Endothelial cell of umbilical vein (primary cell): ENCODE results near the gene TCERG1L. TPM values are rescaled to one million over a fixed set of nuclear protein-coding genes. Genes with fewer than 3 reads are reported as not detected.

Experiments
- BruUV-seq: library from RNA; stranded (reverse); fragments of 400-500 nt; replicated peaks from 2 replicates; lab custom pipeline; 2021; lab: Mats Ljungman, UMichigan
- CTCF ChIA-PET: fragments of 300-600, 350-600 bp; sonication (Branson Sonifier 250); formaldehyde crosslinking; loops from one replicate; lab custom pipeline; 2021; ENCODE audit warnings: antibody characterized with exemption, inconsistent platforms; lab: Charles Lee
- POLR2A ChIA-PET: fragments of 300-600, 350-600 bp; sonication (Branson Sonifier 250); formaldehyde crosslinking; loops from one replicate; lab custom pipeline; 2021; ENCODE audit warnings: antibody characterized with exemption, inconsistent platforms; lab: Charles Lee
- DNase-seq: peaks from one replicate; pipeline ENCODE4 v3.0.0-alpha.2; 2011; ENCODE audit warnings: low read depth, low spot score
- FAIRE-seq: peaks from 2 replicates; lab custom pipeline; 2011; peaks lifted over from hg19 to GRCh38; lab: Jason Lieb, UNC
- H2AFZ ChIP-seq: 2 replicates; pipeline ENCODE4 v1.6.0; 2012; ENCODE audit warnings: low read depth, low read length, control low read depth, inconsistent platforms
- H3K27ac ChIP-seq: 2 replicates; pipeline ENCODE4 v1.5.1; 2011; ENCODE audit warnings: low read depth, mild to moderate bottlenecking, control low read depth, low read length, moderate library complexity; ENCODE audit not compliant: insufficient read depth
- H3K27me3 ChIP-seq, 2 experiments: 2 replicates each; pipeline versions ENCODE4 v1.6.0 to v1.6.1; 2011; ENCODE audit warnings: low read length in 2 of 2, mixed read lengths in 1 of 2; ENCODE audit not compliant: control insufficient read depth in 2 of 2, insufficient read depth in 2 of 2
- H3K36me3 ChIP-seq, 2 experiments: 2 replicates in 1 of 2; 3 replicates in 1 of 2; pipeline ENCODE4 v1.5.1; 2011; ENCODE audit warnings: low read length in 2 of 2, mild to moderate bottlenecking in 1 of 2, moderate library complexity in 1 of 2; ENCODE audit not compliant: control insufficient read depth in 2 of 2, insufficient read depth in 2 of 2; ENCODE audit errors: extremely low read depth in 1 of 2
- H3K4me1 ChIP-seq: 3 replicates; pipeline ENCODE4 v1.5.1; 2011; ENCODE audit warnings: mild to moderate bottlenecking, low read length; ENCODE audit not compliant: control insufficient read depth, insufficient read depth; ENCODE audit errors: extremely low read depth
- H3K4me2 ChIP-seq: 2 replicates; pipeline ENCODE4 v1.6.1; 2011; ENCODE audit warnings: low read length, control low read depth, mixed read lengths; ENCODE audit not compliant: insufficient read depth
- H3K4me3 ChIP-seq, 3 experiments: fragments of 200-600 bp in 1 of 3; sonication (generic), shearing (Covaris generic) in 1 of 3; replicated peaks in 1 of 3; 2 replicates each; pipeline ENCODE4 v1.5.1; 2011 to 2016; ENCODE audit warnings: control low read depth in 3 of 3, low read length in 3 of 3, mild to moderate bottlenecking in 2 of 3, inconsistent platforms in 1 of 3, low read depth in 1 of 3, moderate library complexity in 1 of 3; ENCODE audit not compliant: insufficient read depth in 1 of 3
- H3K79me2 ChIP-seq: 2 replicates; pipeline ENCODE4 v1.6.0; 2012; ENCODE audit warnings: low read length, inconsistent platforms; ENCODE audit not compliant: control insufficient read depth, insufficient read depth
- H3K9ac ChIP-seq: replicated peaks from 2 replicates; pipeline ENCODE3; 2011; ENCODE audit warnings: low read length, control low read depth; ENCODE audit not compliant: insufficient read depth; ENCODE audit errors: extremely low read depth
- H3K9me1 ChIP-seq: replicated peaks from 3 replicates; pipeline ENCODE4 v1.6.0; 2011; ENCODE audit warnings: mild to moderate bottlenecking, low read length; ENCODE audit not compliant: control insufficient read depth, insufficient read depth; ENCODE audit errors: extremely low read depth
- H3K9me3 ChIP-seq: replicated peaks from 2 replicates; pipeline ENCODE4 v1.5.1; 2012; ENCODE audit warnings: low read length, inconsistent platforms; ENCODE audit not compliant: control insufficient read depth, insufficient read depth
- H4K20me1 ChIP-seq: replicated peaks from 2 replicates; pipeline ENCODE3; 2011; ENCODE audit warnings: mild to moderate bottlenecking, low read length; ENCODE audit not compliant: control insufficient read depth, insufficient read depth; ENCODE audit errors: extremely low read depth
- EZH2 ChIP-seq: IDR thresholded peaks from 2 replicates; pipeline ENCODE4 v1.6.1; 2012; ENCODE audit warnings: borderline replicate concordance, low read depth, mild to moderate bottlenecking, moderate library complexity, low read length, inconsistent platforms; ENCODE audit not compliant: severe bottlenecking
- FOS ChIP-seq: IDR thresholded peaks from 2 replicates; pipeline ENCODE4 v1.6.1; 2011; ENCODE audit warnings: mild to moderate bottlenecking, low read length, moderate library complexity, borderline replicate concordance; ENCODE audit not compliant: insufficient read depth
- GATA2 ChIP-seq: IDR thresholded peaks from 2 replicates; pipeline ENCODE4 v1.7.0; 2011; ENCODE audit warnings: low read depth, mild to moderate bottlenecking, moderate library complexity, mixed read lengths, low read length; ENCODE audit not compliant: insufficient read length, insufficient read depth
- JUN ChIP-seq: IDR thresholded peaks from 2 replicates; pipeline ENCODE4 v1.6.1; 2011; ENCODE audit warnings: borderline replicate concordance, low read depth; ENCODE audit not compliant: insufficient read length, insufficient read depth
- MYC ChIP-seq: IDR thresholded peaks from one replicate; pipeline ENCODE4 v1.6.1; 2011; ENCODE audit warnings: mild to moderate bottlenecking, low read depth, low read length
- POLR2A ChIP-seq: IDR thresholded peaks from 2 replicates; pipeline ENCODE4 v1.6.1; 2012; ENCODE audit warnings: low read depth, mild to moderate bottlenecking, control low read depth, low read length
- POLR2AphosphoS5 ChIP-seq: IDR thresholded peaks from 2 replicates; pipeline ENCODE4 v1.6.1; 2012; ENCODE audit warnings: low read depth, mild to moderate bottlenecking, control low read depth, low read length, moderate library complexity; ENCODE audit not compliant: insufficient read depth
- dilution Hi-C: fragments of 300-500 bp; cut with MboI; formaldehyde crosslinking; loops from one replicate; pipeline ENCODE4 v1.15.0; 2019; ENCODE audit warnings: low sequenced_read_pairs; ENCODE audit not compliant: extremely low pct_ligation_motif_present
- intact Hi-C: fragments of 100-400 bp; cut with micrococcal nuclease; formaldehyde crosslinking; loops from one replicate; pipeline ENCODE4 v1.10.0; 2022
- polyA plus RNA-seq, 4 experiments: library from polyadenylated mRNA; depleted of rRNA in 3 of 4; stranded (reverse) in 3 of 4; unstranded in 1 of 4; fragments of >200 nt; gene quantifications; 2 replicates each; pipeline versions ENCODE4 v1.2.1 to v1.2.3, GENCODE V29; 2011 to 2012; ENCODE audit warnings: missing spikeins in 1 of 4
- total RNA-seq: library from RNA; stranded (reverse); gene quantifications from 2 replicates; pipeline ENCODE4 v1.2.3, GENCODE V29; 2021
- TF ChIP-seq, protein P1 (sequence below), 2 donors: IDR thresholded peaks; 1 replicate in 1 of 2; 2 replicates in 1 of 2; pipeline ENCODE4 v1.5.1; 2011; ENCODE audit warnings: low read length in 2 of 2, mild to moderate bottlenecking in 2 of 2, moderate library complexity in 2 of 2, control low read depth in 1 of 2, inconsistent platforms in 1 of 2, low read depth in 1 of 2; ENCODE audit not compliant: insufficient read depth in 1 of 2; ENCODE audit errors: extremely low read depth in 1 of 2
- TF ChIP-seq, protein P2 (sequence below): IDR thresholded peaks from 2 replicates; pipeline ENCODE4 v1.6.1; 2011; ENCODE audit not compliant: insufficient read depth, insufficient read length

TCERG1L gene
- total and polyA plus RNA-seq, 2 donors (not counting 3 experiments of a cell fraction or from before 2014, with no cell fraction given) = not detected

DNA sequence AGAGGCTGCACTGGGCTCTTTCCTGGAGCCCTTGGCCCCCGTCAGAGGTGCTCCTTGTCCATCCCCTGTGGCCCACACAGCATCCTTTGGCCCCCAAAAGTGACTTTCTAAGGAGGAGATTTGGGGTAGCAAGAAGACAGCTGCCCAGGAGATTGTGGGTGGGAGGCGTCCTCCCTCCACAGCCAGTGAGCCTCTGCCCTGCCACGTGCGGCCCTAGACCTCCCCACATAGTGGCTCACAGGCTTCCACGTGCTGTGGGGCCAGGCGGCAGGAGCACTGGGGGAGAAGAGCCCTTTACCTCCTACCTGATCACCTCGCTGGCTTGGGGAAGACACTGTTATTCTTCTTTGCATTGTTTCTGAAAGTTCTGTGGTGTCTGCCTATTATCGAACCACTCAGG lies 178.8 kb downstream of the TCERG1L start:
- Histone ChIP-seq H3K9ac (no peak overlapping the region), H3K4me2 (no peak overlapping the region), H3K79me2 (no peaks in the 10 kb centered on the region), H4K20me1 (no peaks in the 10 kb centered on the region), H3K9me3 (peaks cover 9% of the 10 kb centered on the region), H3K27me3 (no peaks in the 10 kb centered on the region), H3K4me1 (no peaks in the 10 kb centered on the region), H2AFZ (no peak overlapping the region), H3K36me3 (no peaks in the 10 kb centered on the region), H3K9me1 (no peaks in the 10 kb centered on the region), H3K27ac (no peak overlapping the region), H3K4me3 (no peak overlapping the region)
- ChIA-PET CTCF (no interaction called here), POLR2A (no interaction called here)
- no peak for FAIRE-seq
- dilution Hi-C loops (no loop called here), intact Hi-C loops (no loop called here)
- TF ChIP-seq EZH2 (no peak), FOS (no peak), JUN (no peak), MYC (no peak), POLR2A (no peak), POLR2AphosphoS5 (no peak), GATA2 (no peak)
- TF ChIP-seq, protein P1, sequence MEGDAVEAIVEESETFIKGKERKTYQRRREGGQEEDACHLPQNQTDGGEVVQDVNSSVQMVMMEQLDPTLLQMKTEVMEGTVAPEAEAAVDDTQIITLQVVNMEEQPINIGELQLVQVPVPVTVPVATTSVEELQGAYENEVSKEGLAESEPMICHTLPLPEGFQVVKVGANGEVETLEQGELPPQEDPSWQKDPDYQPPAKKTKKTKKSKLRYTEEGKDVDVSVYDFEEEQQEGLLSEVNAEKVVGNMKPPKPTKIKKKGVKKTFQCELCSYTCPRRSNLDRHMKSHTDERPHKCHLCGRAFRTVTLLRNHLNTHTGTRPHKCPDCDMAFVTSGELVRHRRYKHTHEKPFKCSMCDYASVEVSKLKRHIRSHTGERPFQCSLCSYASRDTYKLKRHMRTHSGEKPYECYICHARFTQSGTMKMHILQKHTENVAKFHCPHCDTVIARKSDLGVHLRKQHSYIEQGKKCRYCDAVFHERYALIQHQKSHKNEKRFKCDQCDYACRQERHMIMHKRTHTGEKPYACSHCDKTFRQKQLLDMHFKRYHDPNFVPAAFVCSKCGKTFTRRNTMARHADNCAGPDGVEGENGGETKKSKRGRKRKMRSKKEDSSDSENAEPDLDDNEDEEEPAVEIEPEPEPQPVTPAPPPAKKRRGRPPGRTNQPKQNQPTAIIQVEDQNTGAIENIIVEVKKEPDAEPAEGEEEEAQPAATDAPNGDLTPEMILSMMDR (IDR thresholded peaks at IDR 0.05; ENCODE audit: extremely low read depth in 1 of 2, insufficient read depth in 1 of 2, low read depth in 1 of 2, low read length in 2 of 2) = no peak
- TF ChIP-seq, protein P2, sequence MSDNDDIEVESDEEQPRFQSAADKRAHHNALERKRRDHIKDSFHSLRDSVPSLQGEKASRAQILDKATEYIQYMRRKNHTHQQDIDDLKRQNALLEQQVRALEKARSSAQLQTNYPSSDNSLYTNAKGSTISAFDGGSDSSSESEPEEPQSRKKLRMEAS = no peak
- BruUV-seq = no TSS peak
- no peak for DNase-seq
